Gastrocnemius medialis (tissue), 4 donors: Measurements from ENCODE around the gene DOK5. TPM values are rescaled to one million over a fixed set of nuclear protein-coding genes. Genes with fewer than 3 reads are reported as not detected.

Experiments
- ATAC-seq, 2 donors: fragments of 150-250 bp; one replicate each; pipeline ENCODE4 v1.9.1; 2016
- DNase-seq, 2 donors: peaks; one replicate each; pipeline ENCODE4 v3.0.0-alpha.2; 2019
- H3K27ac ChIP-seq, 4 donors: fragments of 200-600 bp; sonication (generic); 1 replicate in 1 of 4; 2 replicates in 3 of 4; pipeline ENCODE4 v1.5.1; 2016 to 2018; ENCODE audit warnings: mild to moderate bottlenecking in 2 of 4, moderate library complexity in 1 of 4
- H3K27me3 ChIP-seq, 3 donors: fragments of 200-600 bp; sonication (generic) in 2 of 3; 1 replicate in 1 of 3; 2 replicates in 2 of 3; pipeline versions ENCODE4 v1.5.1 to v1.6.0; 2016 to 2019; ENCODE audit warnings: mild to moderate bottlenecking in 1 of 3, moderate library complexity in 1 of 3
- H3K36me3 ChIP-seq, 2 donors: fragments of 200-600 bp; sonication (generic) in 1 of 2; one replicate each; pipeline ENCODE4 v1.5.1; 2017 to 2018
- H3K4me1 ChIP-seq, 2 donors: fragments of 200-600 bp; sonication (generic) in 1 of 2; one replicate each; pipeline ENCODE4 v1.5.1; 2016 to 2017; ENCODE audit warnings: mild to moderate bottlenecking in 2 of 2
- H3K4me3 ChIP-seq, 4 donors: fragments of 200-600 bp; sonication (generic) in 3 of 4; 1 replicate in 1 of 4; 2 replicates in 3 of 4; pipeline ENCODE4 v1.5.1; 2016 to 2019; ENCODE audit warnings: mild to moderate bottlenecking in 2 of 4
- H3K9me3 ChIP-seq, 3 donors: fragments of 200-600 bp; sonication (generic) in 2 of 3; 1 replicate in 1 of 3; 2 replicates in 2 of 3; pipeline ENCODE4 v1.5.1; 2016 to 2019
- CTCF ChIP-seq, 5 experiments: fragments of 450-650 bp in 3 of 5; fragments of 200-600 bp in 2 of 5; sonication (generic) in 2 of 5; IDR thresholded peaks in 4 of 5; conservative IDR thresholded peaks in 1 of 5; 1 replicate in 4 of 5; 2 replicates in 1 of 5; pipeline ENCODE4 v1.5.1; 2016 to 2019; ENCODE audit warnings: antibody characterized with exemption in 5 of 5, mild to moderate bottlenecking in 3 of 5, moderate library complexity in 3 of 5
- POLR2A ChIP-seq, 2 donors: fragments of 450-650 bp; IDR thresholded peaks; one replicate each; pipeline ENCODE4 v1.6.1; 2017; ENCODE audit warnings: antibody characterized with exemption in 2 of 2, mild to moderate bottlenecking in 2 of 2, moderate library complexity in 2 of 2
- in situ Hi-C, 4 donors: fragments of 200-750 bp; cut with MboI; loops; one replicate each; pipeline versions ENCODE4 v1.15.0 to v1.8.0; 2017; ENCODE audit warnings: low sequenced_read_pairs in 4 of 4
- intact Hi-C: fragments of 100-400 bp; cut with DNase I; formaldehyde crosslinking; loops from one replicate; pipeline ENCODE4 v1.15.1; 2023; ENCODE audit warnings: low total_unique reads
- total RNA-seq, 4 donors: library from RNA; depleted of rRNA; stranded (reverse); fragments of >200 nt; gene quantifications; one replicate each; pipeline versions ENCODE4 v1.1.0 to v1.2.3, GENCODE V29; 2016

DOK5 gene
- total RNA-seq, 4 donors from 2014 or later, result 1.2 to 12.7 (median 7.4) TPM

GRCh38 chr20:54631059-54631458, 155.7 kb downstream of the DOK5 start:
- intact Hi-C loops, result no loop called here
- no peak overlapping the region for H3K4me3 ChIP-seq
- no peak for ATAC-seq
- no peaks in the 10 kb centered on the region for H3K36me3 ChIP-seq
- no peak overlapping the region for H3K27ac ChIP-seq
- in situ Hi-C loops, result loop anchor here in 3 of 4 donors (25.0 kb wide), 2 partner anchors 169 to 519 kb away; no protein-coding TSS in a partner anchor
- no peaks in the 10 kb centered on the region for H3K27me3 ChIP-seq
- peaks cover 0 to 11% of the 10 kb centered on the region in 2 donors for H3K4me1 ChIP-seq
- DNase-seq, result no peak
- no peaks in the 10 kb centered on the region for H3K9me3 ChIP-seq
- no peak for TF ChIP-seq CTCF (IDR thresholded peaks at IDR 0.05 in 4 of 5, conservative IDR thresholded peaks at IDR 0.05 in 1 of 5)
- TF ChIP-seq POLR2A (IDR thresholded peaks at IDR 0.05), result no peak

GRCh38 chr20:54633374-54634355, 158.3 kb downstream of the DOK5 start:
- Histone ChIP-seq H3K36me3 (no peaks in the 10 kb centered on the region), H3K27ac (no peak overlapping the region), H3K4me1 (peaks cover 0 to 11% of the 10 kb centered on the region in 2 donors), H3K9me3 (no peaks in the 10 kb centered on the region), H3K4me3 (no peak overlapping the region), H3K27me3 (no peaks in the 10 kb centered on the region)
- DNase-seq (no peak), ATAC-seq (no peak)
- intact Hi-C loops (no loop called here), in situ Hi-C loops (loop anchor here in 3 of 4 donors (25.0 kb wide), 2 partner anchors 171 to 521 kb away; no protein-coding TSS in a partner anchor)
- no peak for TF ChIP-seq CTCF (IDR thresholded peaks at IDR 0.05 in 4 of 5, conservative IDR thresholded peaks at IDR 0.05 in 1 of 5)
- TF ChIP-seq POLR2A (IDR thresholded peaks at IDR 0.05), result no peak

- no peak for TF ChIP-seq POLR2A (IDR thresholded peaks at IDR 0.05)
- TF ChIP-seq CTCF (IDR thresholded peaks at IDR 0.05 in 4 of 5, conservative IDR thresholded peaks at IDR 0.05 in 1 of 5), result no peak
- H3K9me3 ChIP-seq, result no peaks in the 10 kb centered on the region
- no peaks in the 10 kb centered on the region for H3K4me1 ChIP-seq
- ATAC-seq (no peak), DNase-seq (no peak)
- H3K36me3 ChIP-seq, result no peaks in the 10 kb centered on the region
- no peak overlapping the region for H3K27ac ChIP-seq
- H3K4me3 ChIP-seq, result no peak overlapping the region
- intact Hi-C loops (no loop called here), in situ Hi-C loops (loop anchor here in 3 of 4 donors (25.0 kb wide), 2 partner anchors 174 to 524 kb away; no protein-coding TSS in a partner anchor)
- no peaks in the 10 kb centered on the region for H3K27me3 ChIP-seq
These were observed 161.2 kb downstream of the DOK5 start for GRCh38 chr20:54636575-54636974.

- no peak for DNase-seq
- H3K4me3 ChIP-seq, result no peak overlapping the region
- no peaks in the 10 kb centered on the region for H3K36me3 ChIP-seq
- ATAC-seq, result no peak
- H3K27me3 ChIP-seq, result no peaks in the 10 kb centered on the region
- no peak for TF ChIP-seq POLR2A (IDR thresholded peaks at IDR 0.05)
- TF ChIP-seq CTCF (IDR thresholded peaks at IDR 0.05 in 4 of 5, conservative IDR thresholded peaks at IDR 0.05 in 1 of 5), result no peak
- intact Hi-C loops, result no loop called here
- no peaks in the 10 kb centered on the region for H3K9me3 ChIP-seq
- H3K27ac ChIP-seq, result no peak overlapping the region
- in situ Hi-C loops, result loop anchor here (5.0 to 25.0 kb wide), 5 partner anchors 178 to 545 kb away; no protein-coding TSS in a partner anchor
- H3K4me1 ChIP-seq, result no peaks in the 10 kb centered on the region
These were observed 164.5 kb downstream of the DOK5 start for GRCh38 chr20:54639941-54640340.
